SK-N-SH treated with all-trans-retinoic acid at 6 μM for 48 hours (cell line): ENCODE data around the gene CNGA3.

Experiments used
- ARNTL ChIP-seq: fragments of 450-650 bp; formaldehyde crosslinking; IDR thresholded peaks from 2 replicates; pipeline ENCODE4 v1.5.0; 2020; ENCODE audit warnings: low read depth, mild to moderate bottlenecking, moderate library complexity, borderline replicate concordance
- CREB5 ChIP-seq: fragments of 250-450 bp; sonication (Bioruptor Pico); IDR thresholded peaks from 2 replicates; pipeline ENCODE4 v1.5.1; 2020; ENCODE audit warnings: low read depth, mild to moderate bottlenecking, moderate library complexity
- ISL1 ChIP-seq: fragments of 250-450 bp; sonication (Bioruptor Pico); IDR thresholded peaks from 2 replicates; pipeline ENCODE4 v2.1.2; 2022; ENCODE audit warnings: mild to moderate bottlenecking, moderate library complexity
- PATZ1 ChIP-seq: fragments of 250-450 bp; sonication (Bioruptor Pico); IDR thresholded peaks from 2 replicates; pipeline ENCODE4 v1.8.0; 2020; ENCODE audit warnings: mild to moderate bottlenecking, moderate library complexity, borderline replicate concordance
- RARB ChIP-seq: fragments of 250-450 bp; sonication (Bioruptor Pico); IDR thresholded peaks from 2 replicates; pipeline ENCODE4 v1.8.0; 2021; ENCODE audit warnings: mild to moderate bottlenecking, moderate library complexity
- ZFP30 ChIP-seq: fragments of 450-650 bp; formaldehyde crosslinking; IDR thresholded peaks from 2 replicates; pipeline ENCODE4 v1.5.0; 2022; ENCODE audit warnings: mild to moderate bottlenecking, moderate library complexity
- ZNF565 ChIP-seq: fragments of 450-650 bp; formaldehyde crosslinking; conservative IDR thresholded peaks from 2 replicates; pipeline ENCODE4 v1.5.0; 2020; ENCODE audit warnings: low read depth, mild to moderate bottlenecking, moderate library complexity

GRCh38 chr2:98394595-98395153 lies 48.4 kb downstream of the CNGA3 start:
- no peak for TF ChIP-seq PATZ1
- TF ChIP-seq ARNTL (CRISPR knock-in tag): no peak
- TF ChIP-seq RARB (CRISPR knock-in tag): no peak
- TF ChIP-seq ZNF565: no peak
- TF ChIP-seq ZFP30 (CRISPR knock-in tag): no peak
- TF ChIP-seq ISL1: no peak
- TF ChIP-seq CREB5: no peak
